Activated CD4-positive, alpha-beta T cell treated with anti-CD3 and anti-CD28 coated beads for 24 hours (primary cell): Measurements from ENCODE around the gene CD101.

Source experiments
- DNase-seq, 2 donors: peaks; one replicate each; pipeline ENCODE4 v3.0.0-alpha.2; 2020; ENCODE audit warnings: low read depth in 2 of 2

Gene CD101

DNA sequence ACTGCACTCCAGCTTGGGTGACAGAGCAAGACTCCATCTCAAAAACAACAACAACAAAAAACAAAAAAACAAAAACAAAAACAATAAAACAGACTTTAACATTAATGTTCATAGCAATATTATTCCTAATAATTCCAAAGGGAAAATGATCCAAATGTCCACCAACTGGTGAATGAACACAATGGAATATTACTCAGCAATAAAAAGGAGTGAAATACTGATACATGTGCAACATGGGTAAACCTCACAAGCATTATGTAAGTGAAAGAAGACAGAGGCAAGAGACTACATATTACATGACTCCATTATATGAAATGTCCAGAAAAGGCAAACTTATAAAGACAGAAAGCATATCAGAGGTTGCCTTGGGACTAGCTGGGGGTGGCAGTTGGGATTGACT lies 52.5 kb downstream of the CD101 start:
- DNase-seq: no peak

- DNase-seq: no peak
Measured at GRCh38 chr1:117058810-117059209, 57.2 kb downstream of the CD101 start.

GRCh38 chr1:117059334-117059677 lies 57.7 kb downstream of the CD101 start:
- no peak for DNase-seq

DNA sequence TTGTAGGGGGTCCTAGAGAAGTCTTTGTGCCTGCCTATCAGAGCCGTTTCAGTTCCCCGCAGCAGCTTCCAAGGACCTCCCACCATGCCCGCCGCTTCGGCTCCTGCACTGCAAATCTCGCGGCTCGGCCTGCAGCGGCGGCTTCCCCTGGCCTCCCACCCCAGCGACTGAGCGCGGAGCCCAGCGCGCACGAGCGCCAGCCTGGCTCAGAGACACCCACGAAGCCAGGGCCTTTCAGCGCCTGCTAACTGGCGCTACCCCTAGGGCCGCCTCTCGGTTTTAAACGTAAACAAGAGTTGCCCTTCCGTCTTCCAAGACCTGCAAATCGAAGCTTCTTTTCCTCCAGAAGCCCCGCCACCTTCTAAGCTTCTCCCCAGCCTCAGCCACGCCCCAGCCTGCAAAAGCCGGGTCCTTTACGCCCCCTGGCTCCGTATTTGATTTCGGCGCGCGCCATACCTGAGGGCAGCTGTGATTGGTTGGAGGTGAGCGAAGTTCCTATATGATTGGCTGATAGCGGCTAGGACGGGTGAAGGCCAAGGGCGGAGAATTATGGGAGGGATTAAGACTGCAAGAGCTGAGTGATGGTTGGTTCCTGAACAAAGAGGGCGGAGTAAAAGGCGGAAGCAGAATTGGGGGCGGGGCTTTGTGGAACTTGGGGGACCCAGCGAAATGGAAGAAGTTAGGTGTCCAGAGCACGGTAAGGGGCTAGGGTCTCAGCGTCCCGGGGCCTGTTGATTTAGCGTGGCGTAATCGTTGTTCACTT lies 58.3 kb downstream of the CD101 start, which contains the start of gene TTF2:
Gene TTF2 (plus strand): TSS at position 649 of the 763 bp plus-strand sequence. CDS start 21 bp downstream, at position 670.
- peak; percentile 87 for DNase-seq

- no peak for DNase-seq
Measured at GRCh38 chr1:117060441-117061317, 59.1 kb downstream of the CD101 start.

GRCh38 chr1:117061986-117062415 lies 60.4 kb downstream of the CD101 start:
- peak in 1 of 2 donors; percentile 29 for DNase-seq

- DNase-seq: no peak
Measured at GRCh38 chr1:117066367-117066766, 64.8 kb downstream of the CD101 start.

GRCh38 chr1:117067533-117068370 lies 66.2 kb downstream of the CD101 start:
- DNase-seq: no peak

DNA sequence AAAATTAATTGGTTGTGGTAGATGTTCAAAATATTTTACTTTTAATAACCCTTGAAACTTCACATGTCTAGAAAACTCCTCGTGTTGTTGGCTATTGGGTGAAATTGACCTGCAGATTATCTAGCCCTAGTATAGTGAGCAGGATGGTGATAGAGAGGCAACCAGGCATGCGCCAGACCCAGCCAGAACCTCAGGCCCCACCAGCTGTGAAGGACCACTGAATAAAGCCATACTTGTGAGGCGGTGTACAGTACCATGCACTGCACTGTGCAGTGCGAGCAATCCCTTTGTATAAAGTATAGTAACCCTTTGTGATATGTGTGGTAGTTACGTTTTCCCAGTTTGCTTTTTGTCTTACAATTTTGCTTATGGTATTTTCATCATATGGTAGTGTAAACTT lies 67.0 kb downstream of the CD101 start:
- no peak for DNase-seq

DNA sequence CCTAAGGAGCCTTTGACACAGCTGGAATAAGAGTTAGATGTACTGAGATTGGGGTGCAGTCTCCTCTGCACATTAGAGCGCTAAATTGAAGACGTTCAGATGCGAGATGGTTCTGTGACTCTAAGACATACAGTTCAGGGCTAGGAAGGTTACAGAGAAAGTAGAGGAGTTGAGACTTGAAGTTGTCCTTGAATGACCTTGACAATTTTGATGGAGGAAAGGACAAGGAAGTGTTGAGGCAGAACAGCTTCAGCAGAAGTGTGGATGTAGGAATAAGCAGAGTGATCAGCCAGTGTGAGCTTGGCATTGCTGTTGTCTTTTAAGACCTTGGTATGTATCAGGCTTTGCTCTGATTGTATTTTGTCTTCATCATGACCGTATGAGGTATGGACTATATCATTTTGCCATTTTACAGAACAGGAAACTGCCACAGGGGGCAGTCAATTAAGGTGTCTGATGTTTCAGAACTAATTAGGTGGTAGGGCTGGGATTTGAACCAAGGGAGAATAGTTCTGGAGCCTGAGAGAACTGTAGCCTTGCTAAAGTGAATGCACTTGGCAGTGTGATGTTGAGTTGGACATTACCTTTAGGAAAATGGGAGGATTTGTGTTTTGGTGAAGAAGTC lies 67.8 kb downstream of the CD101 start:
- no peak for DNase-seq

DNA sequence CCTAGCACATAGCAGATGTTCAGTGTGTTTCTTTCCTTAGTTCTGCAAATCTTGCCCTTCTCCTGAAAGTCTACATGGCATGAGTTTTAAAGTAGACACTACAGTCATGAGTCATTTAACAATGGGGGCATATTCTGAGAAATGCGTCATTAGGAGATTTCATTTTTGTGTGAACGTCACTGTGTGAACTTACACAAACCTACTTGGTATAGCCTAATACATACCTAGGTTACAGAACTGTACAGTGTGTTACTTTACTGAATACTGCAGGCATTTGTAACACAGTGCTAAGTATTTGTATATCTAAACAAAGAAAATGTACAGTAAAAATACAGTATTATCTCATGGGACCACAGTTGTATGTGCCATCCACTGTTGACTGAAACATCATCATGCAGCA lies 68.6 kb downstream of the CD101 start:
- DNase-seq: no peak

DNA sequence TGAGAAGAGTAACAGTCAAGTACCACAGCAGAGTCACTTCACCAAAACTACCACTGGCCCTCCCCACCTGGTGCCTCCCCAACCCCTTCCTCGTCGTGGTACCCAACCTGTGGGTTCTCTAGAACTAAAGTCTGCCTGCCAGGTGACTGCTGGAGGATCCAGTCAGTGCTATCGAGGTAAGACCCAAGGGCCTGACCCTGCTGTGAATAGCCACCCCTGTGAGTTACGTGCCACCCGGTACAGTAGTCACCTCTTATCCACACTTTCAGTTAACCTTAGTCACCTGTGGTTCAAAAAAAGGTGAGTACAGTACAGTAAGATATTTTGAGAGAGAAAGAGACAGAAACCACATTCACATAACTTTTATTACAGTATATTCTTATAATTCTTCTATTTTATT lies 75.1 kb downstream of the CD101 start:
- DNase-seq: no peak

GRCh38 chr1:117077267-117077666 lies 75.7 kb downstream of the CD101 start:
- DNase-seq: peak in 1 of 2 donors; percentile 31

DNA sequence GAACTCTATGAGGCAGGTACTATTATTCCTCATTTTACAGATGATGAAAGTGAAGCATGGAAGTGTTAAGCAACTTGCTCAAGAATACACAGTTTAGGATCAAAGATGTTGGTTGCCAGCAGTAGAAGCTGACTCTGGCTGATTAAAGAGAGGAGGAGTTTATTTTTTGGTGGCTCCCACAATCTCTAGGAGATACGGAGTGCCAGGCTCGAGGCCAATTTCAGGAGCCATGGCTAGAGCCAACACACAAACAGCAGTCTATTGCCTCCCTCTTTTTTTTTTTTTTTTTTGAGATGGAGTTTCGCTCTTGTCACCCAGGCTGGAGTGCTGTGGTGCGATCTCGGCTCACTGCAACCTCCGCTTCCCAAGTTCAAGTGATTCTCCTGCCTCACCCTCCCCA lies 78.2 kb downstream of the CD101 start:
- DNase-seq: no peak

DNA sequence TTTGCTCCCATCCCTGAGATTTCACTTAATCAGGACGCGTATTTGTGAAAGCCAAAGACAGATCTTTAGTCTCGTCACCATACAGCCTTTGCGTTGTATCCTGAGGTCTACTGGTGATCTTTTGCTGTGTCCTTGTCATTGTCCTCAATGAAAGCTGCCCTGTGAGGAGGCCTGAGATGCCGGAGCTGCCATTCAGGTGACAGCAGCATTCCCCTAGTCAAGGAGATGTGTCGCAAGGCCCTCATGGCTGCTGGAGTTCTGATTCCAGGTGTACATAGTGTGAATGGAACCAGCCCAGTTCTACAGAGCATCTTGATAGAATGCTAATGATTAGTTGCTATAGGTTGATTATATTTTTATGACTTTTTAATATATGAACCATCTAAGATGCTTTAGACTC lies 82.7 kb downstream of the CD101 start:
- DNase-seq: no peak
